GF-D8 (cell line): ENCODE data around the gene EWSR1.
A peak's percentile ranks its signal among the peaks of the same experiment; 100 is the strongest.
"Not testable (repeated sequence)": the region's sequence is repeated elsewhere in the genome, so short reads cannot be mapped to it uniquely, and the experiment has no call there.

Experiments
- DNase-seq: peaks from one replicate; lab custom pipeline; 2025; lab: John Stamatoyannopoulos, UW

The EWSR1 gene, protein sequence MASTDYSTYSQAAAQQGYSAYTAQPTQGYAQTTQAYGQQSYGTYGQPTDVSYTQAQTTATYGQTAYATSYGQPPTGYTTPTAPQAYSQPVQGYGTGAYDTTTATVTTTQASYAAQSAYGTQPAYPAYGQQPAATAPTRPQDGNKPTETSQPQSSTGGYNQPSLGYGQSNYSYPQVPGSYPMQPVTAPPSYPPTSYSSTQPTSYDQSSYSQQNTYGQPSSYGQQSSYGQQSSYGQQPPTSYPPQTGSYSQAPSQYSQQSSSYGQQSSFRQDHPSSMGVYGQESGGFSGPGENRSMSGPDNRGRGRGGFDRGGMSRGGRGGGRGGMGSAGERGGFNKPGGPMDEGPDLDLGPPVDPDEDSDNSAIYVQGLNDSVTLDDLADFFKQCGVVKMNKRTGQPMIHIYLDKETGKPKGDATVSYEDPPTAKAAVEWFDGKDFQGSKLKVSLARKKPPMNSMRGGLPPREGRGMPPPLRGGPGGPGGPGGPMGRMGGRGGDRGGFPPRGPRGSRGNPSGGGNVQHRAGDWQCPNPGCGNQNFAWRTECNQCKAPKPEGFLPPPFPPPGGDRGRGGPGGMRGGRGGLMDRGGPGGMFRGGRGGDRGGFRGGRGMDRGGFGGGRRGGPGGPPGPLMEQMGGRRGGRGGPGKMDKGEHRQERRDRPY

DNA sequence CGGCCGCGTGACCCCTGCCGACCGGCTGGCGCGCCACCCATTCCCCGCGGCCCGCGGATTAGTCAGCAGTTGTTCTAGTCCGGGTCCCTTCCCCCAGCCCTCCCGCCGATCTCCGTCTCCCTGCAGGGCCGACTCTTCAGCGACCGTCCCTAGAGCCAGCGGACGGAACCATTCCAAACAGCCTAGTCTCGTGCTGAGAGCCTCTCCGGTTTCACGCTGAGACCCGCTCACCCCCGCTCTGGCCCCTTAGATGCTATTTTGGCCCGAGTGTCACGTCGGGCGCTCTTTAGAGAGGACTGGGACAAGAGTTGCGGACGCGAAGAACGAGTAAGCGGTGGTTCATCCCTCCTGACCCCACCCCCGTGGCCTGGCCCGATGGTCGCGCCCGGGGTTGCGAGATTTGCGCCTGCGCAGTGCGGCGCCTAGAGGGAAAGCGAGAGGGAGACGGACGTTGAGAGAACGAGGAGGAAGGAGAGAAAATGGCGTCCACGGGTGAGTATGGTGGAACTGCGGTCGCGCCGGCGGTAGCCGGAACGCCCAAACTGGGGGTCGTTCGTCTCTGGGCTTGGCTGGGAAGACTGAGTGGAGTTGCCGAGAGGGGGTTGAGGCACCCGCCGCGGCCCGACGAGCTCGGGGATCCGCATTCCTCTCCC lies at the start of gene EWSR1, which contains the start of gene RHBDD3:
EWSR1 (plus strand) TSS at position 411 of the 653 bp plus-strand sequence; CDS start at position 480, 69 bp downstream.
RHBDD3 (minus strand) TSS at position 124 of the 653 bp plus-strand sequence. CDS start 2,355 bp downstream, outside the sequence.
- peak; percentile 83 for DNase-seq

DNA sequence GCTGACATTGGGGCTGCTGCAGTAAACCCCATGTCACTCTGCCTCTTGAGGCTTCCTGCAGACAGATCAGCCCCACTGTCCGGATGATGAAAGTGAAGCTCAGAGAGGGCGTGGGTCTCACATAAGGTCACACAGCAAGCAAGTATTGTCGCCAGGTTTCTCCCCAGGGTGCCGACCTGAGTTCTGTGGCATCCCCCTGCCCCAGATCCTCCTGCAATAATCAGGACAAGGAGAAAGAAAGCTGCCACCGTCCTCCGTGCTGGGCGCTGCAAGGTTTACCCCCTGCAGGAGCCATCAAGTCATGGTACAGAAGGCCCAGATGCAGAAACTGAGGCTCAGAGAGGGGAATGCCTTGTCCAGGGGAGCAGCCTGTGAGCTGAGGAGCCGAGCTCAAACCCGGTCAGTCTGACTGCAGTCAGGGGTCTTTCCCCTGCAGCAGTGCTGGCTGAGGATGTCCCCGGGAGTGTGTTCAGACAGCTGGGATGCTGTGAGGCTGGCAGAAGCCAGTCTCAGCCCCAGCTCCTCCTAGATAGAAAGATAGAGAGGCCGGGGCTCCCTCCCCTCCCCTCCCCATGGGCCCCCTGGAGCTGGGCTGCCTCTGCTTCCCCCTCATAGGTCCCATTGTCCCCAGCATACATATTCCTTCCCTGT lies 49.2 kb upstream of the EWSR1 start:
- DNase-seq: no peak

DNA sequence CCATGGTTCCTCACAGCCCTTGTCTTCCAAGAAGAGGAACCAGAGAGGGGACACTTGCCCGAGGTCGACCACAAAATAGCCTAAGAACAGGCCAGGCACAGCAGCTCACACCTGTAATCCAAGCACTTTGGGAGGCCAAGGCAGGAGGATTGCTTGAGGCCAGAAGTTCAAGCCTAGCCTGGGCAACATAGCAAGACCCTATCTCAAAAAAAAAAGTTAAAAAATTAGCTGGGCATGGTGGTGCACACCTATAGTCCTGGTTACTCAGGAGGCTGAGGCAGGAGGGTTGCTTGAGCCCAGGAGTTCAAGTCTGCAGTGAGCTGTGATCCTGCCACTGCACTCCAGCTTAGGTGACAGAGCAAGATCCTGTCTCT lies 48.7 kb upstream of the EWSR1 start:
- DNase-seq: not testable (repeated sequence)

DNA sequence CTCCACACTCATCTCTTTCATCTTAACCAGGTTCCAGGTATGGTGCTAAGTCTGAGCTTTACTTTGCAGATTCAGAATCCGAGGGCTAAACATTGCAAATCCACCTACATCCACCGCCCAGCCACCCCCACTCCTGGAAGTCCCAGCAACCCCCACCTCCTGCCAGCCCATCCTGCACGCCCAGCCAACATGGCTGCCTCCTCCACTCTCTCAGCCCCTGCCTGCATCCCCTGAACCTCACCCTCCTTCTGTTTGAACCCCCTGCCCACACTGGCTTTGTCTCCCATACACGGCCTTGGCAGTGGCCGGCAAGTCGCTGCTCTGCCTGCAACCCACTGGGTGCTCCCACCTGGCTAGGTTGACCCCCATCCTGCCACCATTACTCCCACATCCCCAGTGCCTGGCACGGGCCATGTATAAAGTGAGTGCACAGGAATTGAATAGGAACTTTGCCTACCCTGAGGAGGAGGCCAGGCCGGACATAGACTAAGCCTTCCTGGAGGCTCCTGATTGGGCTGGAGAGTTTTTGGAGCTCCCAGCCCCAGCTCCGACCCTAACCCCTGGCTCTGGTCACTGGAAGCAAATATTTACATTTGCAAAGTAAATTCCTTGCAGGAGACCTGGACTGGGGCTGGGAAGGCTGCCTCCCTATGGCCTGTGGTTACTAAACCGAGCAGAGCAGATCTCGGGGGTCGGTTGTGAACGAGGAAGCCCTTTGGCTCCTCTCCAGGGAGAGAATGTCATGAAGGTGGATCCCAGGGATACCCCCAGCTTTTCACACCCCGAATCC lies 48.0 kb upstream of the EWSR1 start:
- no peak for DNase-seq

DNA sequence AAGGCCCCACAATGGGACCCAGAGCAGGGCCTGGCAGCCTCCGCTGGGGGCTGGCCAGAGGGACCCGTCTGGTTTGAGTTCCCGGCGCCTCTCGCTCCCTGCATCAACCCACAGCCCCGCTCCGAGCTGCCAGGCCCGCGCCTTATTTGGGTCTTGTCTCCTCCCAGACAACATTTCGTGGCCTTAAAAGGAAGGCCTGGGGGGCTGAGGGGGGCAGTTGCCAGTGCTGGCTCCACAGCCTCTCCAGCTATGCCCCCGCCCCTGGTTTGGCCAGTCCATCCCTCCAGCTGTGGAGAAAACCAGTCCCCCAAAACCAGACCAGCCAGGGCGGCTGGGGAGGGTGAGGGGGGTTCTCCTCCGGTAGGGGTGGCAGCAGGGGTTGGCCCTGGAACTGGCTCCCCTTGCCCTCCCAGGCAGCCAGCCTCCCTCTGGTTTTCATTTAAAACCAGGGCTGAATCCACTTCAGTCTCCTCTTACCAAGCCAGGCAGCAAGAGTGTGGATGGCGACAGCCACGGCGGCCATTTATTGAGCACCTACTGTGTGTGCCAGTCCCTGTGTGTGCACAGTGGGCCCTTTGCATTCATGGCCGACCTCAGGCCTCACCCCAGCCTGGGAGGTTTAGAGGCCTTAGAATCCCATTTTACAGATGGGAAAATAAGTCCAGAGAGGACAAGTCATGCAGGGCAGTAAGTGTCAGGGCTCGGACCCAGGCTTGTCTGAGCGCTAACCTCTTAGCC lies 43.8 kb upstream of the EWSR1 start:
- no peak for DNase-seq

DNA sequence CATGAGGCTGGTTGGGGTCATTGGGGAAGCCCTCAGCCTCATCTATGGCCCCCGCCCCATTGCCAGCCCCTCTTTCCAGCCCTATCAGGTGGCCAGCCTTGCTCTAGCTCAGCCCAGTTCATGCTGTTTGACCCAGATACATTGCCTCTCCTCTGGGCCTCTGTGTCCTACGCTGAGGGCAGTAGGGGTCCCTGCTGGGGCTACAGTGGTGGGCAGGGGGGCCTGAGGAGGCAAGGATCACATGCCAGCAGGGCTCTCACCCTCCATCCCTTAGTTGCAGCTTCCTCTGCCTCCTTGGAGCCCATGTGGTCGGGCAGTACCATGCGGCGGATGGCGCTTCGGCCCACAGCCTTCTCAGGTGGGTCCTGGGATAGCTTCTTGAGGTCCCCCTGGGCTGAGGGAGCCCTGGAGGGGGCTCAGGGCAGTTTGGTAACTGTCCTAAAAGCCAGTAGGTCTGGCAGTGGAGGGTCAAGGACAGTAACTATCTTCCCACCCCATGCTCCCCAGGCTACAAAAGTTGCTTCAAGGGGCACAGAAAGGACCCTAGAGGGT lies 43.1 kb upstream of the EWSR1 start:
- no peak for DNase-seq

DNA sequence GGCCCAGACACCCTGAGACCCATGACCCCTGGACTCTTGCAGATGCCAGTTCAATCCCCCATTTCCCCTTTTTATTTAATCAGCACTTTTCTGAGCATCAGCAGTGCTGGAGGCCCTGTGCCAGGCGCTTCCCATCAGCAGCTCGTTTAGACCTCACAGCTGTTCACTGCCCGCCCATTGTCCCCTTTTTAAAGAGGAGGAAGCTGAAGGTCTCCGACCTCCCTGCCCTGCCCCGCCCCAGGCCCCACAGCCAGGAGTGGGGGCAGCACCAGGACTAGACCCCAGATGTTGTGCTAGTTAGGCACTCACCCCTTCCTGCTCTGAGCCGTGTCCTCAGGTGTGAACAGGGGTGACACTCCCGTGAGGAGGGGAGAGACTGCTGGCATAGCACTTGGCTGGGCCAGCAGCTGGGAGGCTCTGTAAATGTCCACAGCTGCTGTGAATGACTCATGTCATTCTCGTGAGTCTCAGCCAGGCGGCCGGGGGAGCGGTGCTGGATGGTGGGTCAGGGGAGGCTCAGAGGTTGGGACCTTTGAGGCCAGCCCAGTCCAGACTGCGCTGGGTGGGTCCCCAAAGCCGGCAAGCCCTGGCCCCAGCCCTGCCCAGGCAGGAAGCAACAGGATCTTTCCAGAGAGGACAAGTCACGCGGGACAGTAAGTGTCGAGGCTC lies 42.5 kb upstream of the EWSR1 start:
- DNase-seq: no peak

DNA sequence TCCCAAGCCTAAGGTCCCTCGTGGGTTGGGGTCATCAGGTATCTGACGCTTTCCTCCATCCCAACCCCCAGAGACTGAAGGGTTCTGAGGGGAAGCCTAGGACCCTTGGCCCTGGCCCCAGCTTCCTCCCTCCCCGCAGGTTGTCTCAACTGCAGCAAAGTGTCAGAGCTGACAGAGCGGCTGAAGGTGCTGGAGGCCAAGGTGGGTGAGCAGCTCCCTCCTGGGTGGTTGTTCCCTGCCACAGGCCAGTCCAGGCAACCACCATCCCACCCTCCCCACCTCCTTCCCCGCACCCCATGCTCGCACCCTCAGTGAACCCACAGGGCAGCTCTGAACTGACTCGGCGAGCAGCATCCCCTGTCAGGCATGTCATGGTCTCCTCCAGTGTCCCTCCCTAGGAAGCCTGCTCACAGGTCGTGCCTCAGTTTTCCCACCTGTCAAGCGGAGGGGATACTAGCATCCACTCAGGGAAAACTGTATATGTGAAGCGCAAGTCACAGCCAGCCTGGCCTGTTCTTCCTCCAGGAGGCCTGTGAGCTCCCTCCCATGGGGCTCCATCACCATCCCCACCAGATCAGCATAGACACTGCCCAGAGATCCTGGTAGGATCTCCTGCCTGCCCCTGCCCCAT lies 41.6 kb upstream of the EWSR1 start:
- DNase-seq: no peak

DNA sequence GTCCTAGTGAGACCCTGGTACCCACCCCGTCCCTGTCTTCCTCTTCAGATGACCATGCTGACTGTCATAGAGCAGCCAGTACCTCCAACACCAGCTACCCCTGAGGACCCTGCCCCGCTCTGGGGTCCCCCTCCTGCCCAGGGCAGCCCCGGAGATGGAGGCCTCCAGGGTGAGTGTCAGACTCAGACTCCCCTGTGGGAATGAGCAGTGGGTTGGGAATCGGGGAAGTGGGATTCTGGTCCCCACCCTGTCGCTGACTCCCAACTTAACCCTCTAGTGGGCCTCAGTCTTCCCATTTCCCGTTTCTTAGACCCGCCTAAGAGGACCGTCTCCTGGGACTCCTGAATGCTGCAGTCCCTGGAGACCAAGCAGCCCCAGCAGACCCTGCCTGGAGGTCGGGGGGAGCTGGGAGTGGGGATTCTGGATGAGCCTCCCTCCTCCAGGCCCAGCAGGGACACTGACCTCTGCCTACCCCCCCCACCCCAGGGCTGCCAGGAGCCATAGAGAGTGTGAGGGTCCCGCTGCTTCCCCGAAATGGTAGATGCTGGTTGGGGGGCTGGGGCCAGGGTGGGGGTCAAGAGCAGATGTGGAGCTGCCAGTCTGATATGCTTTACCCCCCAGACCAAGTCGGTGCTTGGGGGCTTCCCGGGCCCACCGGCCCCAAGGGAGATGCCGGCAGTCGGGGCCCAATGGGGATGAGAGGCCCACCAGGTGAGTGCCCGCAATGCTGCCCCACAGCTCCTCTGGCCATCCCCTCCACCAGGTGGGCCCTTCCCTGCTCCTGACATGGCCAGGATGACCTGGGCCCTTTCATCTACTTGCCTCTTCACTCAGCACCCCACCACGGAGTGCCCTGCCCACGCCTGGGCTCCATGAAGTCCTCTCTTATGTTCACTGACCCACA lies 36.8 kb upstream of the EWSR1 start:
- DNase-seq: no peak

DNA sequence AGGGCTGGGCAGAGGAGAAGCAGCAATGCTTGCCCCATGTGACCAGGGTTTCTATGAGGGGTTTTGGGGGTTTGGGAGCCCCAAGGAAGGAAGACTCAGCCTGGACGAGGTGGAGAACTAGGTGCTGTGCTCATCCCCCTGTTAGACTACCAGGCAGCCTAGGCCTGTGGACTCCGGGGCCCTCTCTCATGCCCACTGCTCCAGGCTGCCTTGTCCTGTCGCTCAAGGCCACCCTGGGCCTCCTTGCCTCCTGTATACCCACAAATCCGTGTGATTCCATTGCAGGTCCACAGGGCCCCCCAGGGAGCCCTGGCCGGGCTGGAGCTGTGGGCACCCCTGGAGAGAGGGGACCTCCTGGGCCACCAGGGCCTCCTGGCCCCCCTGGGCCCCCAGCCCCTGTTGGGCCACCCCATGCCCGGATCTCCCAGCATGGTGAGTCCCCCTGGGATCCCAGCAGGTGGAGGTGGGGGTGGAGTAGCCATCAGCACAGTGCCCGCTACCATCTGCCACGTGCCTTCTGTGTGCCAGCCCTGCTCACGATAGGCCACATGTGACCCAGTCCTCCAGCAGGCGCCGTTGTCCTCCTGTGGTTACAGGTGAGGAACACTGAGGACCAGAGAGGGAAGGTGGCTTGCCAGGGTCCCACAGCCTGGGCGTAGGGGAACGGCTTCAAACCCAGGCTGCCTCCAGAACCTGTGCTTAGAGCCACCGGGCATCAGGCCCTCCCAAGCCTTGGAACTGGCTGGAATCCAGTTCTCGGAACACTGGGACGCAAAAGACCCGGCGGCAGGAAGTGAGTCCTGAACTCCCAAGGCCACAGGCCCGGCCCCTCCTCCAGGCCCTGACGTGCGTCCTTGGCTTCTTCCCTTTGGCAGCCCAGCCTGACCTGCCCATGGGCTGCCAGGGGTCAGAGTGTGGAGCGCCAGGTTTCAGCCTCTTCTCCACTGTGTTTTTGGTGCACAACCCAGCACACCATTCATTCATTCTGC lies 35.8 kb upstream of the EWSR1 start:
- no peak for DNase-seq

DNA sequence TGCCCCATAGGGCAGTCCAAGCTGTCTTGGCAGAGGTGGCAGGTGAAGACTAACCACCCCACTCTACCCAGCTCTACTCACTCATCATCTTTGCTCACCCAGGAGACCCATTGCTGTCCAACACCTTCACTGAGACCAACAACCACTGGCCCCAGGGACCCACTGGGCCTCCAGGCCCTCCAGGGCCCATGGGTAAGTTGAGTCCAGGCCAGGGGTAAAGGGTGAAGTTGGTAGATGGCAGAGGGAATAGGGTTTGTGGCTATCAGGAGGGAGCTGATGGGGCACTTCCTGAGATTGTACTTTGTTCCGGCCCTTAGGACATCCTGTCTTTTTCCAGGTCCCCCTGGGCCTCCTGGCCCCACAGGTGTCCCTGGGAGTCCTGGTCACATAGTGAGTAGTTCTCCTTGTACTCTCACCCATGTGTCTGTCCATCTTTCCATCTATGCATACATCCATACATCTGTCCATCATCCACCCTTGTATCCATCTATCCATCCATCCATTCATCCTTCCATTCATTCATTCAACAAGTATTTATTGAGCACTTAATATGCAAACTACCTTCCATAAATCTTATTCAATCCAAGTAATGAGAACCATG lies 34.7 kb upstream of the EWSR1 start:
- DNase-seq: no peak

DNA sequence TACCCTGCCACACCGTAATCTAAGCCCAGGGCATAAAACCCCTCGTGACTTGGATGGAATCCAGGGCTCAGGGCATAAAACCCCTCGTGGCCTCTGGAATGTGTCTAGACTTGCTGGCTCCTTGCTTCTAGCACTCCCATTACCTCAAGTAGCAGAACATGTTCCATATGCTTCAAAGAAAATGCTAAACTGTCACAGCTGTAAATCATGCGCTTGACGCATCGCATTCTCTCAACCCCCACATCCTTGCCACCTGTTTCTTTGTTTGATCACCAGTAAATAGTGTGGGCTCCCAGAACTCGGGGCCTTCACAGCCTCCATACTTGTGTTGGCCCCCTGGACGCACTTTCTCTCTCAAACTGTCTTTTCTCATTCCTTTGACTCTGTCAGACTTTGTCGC lies 27.6 kb upstream of the EWSR1 start:
- DNase-seq: not testable (repeated sequence)

DNA sequence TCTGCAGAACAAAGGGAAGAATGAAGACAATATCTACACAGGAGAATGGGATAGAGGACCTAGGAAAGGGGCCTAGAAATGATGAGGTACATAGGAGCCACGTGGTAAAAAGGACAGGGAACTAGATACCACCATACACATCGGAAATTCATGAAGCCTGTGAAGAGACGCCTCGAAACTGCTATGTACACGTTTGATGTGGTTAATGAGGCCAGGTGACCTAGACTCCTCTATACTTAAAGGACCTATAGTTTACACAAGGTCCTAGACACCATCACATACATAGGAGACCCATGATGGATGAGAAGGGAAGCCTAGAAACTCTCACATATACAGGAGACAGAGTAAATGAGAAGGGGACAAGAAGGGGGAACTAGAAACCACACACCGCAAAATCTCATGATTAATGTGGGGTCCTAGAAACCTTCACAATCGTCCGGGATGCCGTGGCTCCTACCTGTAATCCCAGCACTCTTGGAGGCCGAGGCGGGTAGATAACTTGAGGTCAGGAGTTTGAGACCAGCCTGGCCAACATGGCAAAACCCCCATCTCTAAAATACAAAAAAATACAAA lies 24.1 kb upstream of the EWSR1 start:
- no peak for DNase-seq

DNA sequence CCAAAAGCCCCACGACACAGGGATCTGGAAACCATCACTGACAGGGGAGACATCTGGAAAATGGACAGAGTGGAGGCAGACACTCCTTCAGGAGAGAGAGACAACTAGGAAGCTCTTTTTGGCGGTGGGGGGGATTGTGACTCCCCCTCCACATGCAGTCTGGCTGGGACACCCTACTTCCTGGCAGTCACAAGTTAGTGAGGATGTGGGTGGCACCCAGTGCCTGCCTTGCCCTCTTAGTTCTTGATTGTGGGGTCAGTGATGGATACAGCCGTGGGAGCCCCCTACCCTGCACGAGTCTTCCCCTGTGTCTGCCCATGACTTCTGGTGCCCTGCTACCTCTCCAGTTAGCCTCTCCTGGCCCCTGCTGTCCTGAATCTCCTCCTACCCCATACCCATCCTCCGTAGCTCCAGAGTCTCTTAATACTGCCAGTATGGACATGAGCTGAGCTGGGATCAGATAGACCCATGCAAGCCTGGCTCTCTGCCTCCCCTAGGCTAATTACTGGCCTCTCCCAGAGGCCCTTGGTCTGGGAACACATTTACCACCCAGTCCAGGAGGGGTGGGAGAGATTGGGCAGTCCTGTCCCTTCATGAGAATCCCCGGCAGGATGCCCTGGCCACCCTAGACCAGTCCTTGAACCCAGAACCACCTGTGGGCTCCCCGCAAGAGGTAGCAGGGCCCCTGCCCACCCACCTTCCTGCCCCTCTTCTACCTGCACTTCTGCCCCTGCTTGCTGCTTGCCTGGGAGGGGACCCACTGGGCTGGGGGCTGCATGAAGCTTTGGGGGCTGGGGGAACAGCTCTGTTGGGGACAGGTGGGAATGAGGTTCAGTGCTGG lies 23.1 kb upstream of the EWSR1 start:
- DNase-seq: no peak

DNA sequence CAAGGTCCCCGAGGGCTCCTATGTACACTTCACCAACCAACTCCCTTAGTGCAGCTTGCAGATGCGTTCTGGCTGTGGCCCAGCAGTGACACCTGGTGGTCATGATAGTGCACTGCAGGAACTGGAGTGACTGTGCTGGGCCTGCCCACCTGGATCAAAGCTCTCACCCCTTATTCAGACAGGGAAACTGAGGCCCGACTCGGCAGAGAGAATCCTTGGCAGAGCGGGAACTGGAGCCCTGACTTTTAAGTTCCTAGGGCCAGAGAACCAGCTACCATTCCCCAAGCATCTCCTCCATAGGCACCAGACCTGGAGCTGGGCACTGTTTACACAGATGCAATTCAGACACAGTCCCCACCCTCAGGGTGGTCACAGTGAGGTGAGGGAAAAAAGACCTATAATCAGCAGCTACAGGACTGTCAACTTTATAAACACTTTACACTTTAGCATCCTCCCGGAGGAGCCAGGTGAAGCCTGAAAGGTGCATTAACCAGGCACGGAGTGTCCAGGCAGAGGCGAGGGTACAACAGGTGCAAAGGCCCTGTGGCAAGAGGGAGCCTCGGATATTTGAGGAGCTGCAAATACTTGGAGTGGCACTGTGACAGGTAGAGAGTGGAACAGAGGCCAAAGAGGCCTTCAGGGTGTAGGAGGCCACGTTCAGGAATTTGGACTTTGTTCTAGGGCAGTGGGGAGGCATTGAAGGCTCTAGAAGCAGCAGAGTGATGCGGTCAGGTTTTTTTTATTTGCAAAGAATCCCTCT lies 22.3 kb upstream of the EWSR1 start:
- no peak for DNase-seq
